GM12878 (cell line): ENCODE data around the gene SNCA. TPM values are rescaled to one million over a fixed set of nuclear protein-coding genes. Genes with fewer than 3 reads are reported as not detected.

Experiments used
- ATAC-seq: fragments of 200-7000 bp; cut with Tn5 transposase; 3 replicates; pipeline ENCODE4 v1.9.1; 2020; ENCODE audit warnings: mild to moderate bottlenecking, moderate library complexity
- BruUV-seq: library from RNA; stranded (reverse); fragments of 400-500 nt; replicated peaks from 2 replicates; lab custom pipeline; 2021; lab: Mats Ljungman, UMichigan
- CTCF ChIA-PET: fragments of 300-600 bp; sonication (Branson Sonifier 250); formaldehyde crosslinking; extraction: SDS; loops from one replicate; lab custom pipeline; 2021; ENCODE audit warnings: inconsistent platforms; lab: Yijun Ruan, JAX
- POLR2A ChIA-PET: fragments of 350-600 bp; formaldehyde crosslinking; extraction: SDS; loops from one replicate; lab custom pipeline; 2021; ENCODE audit warnings: inconsistent platforms; lab: Charles Lee
- RAD21 ChIA-PET: fragments of 300-600 bp; sonication (Branson Sonifier 250); formaldehyde crosslinking; loops from one replicate; lab custom pipeline; 2023; ENCODE audit warnings: antibody characterized with exemption; ENCODE audit not compliant: unreplicated experiment; lab: Charles Lee
- SMC1A ChIA-PET: fragments of 300-600 bp; sonication (Branson Sonifier 250); formaldehyde crosslinking; loops from one replicate; lab custom pipeline; 2023; ENCODE audit not compliant: unreplicated experiment, uncharacterized antibody; lab: Charles Lee
- DNase-seq: peaks from one replicate; pipeline ENCODE4 v3.0.0-alpha.2; 2011; ENCODE audit warnings: low read depth, low spot score
- FAIRE-seq: peaks from 3 replicates; lab custom pipeline; 2011; peaks lifted over from hg19 to GRCh38; lab: Jason Lieb, UNC
- H2AFZ ChIP-seq: 2 replicates; pipeline ENCODE4 v1.6.0; 2011; ENCODE audit warnings: low read depth, low read length, control low read depth; ENCODE audit not compliant: control insufficient read depth
- H3K27ac ChIP-seq: 2 replicates; pipeline ENCODE4 v1.5.1; 2011; ENCODE audit warnings: control low read depth; ENCODE audit not compliant: control insufficient read depth, insufficient read depth
- H3K27me3 ChIP-seq, 2 experiments: replicated peaks in 1 of 2; 2 replicates each; pipeline versions ENCODE4 v1.6.0 to v1.6.1; 2011; ENCODE audit warnings: low read length in 1 of 2; ENCODE audit not compliant: control insufficient read depth in 2 of 2, insufficient read depth in 2 of 2
- H3K36me3 ChIP-seq, 2 experiments: 2 replicates each; pipeline ENCODE4 v1.5.1; 2011; ENCODE audit warnings: low read length in 1 of 2; ENCODE audit not compliant: control insufficient read depth in 2 of 2, insufficient read depth in 2 of 2
- H3K4me1 ChIP-seq: 2 replicates; pipeline ENCODE4 v1.6.1; 2011; ENCODE audit warnings: mild to moderate bottlenecking, low read length, moderate library complexity, mixed read lengths; ENCODE audit not compliant: control insufficient read depth, insufficient read depth
- H3K4me2 ChIP-seq: 2 replicates; pipeline ENCODE4 v1.6.0; 2011; ENCODE audit warnings: control low read depth; ENCODE audit not compliant: control insufficient read depth, insufficient read depth
- H3K4me3 ChIP-seq: fragments of 200-600 bp; sonication (generic); 2 replicates; pipeline ENCODE4 v1.5.1; 2016
- H3K79me2 ChIP-seq: 2 replicates; pipeline ENCODE4 v1.6.0; 2011; ENCODE audit warnings: low read length; ENCODE audit not compliant: control insufficient read depth, insufficient read depth
- H3K9ac ChIP-seq: 2 replicates; pipeline ENCODE4 v1.8.0; 2011; ENCODE audit warnings: low read length, control low read depth, mixed read lengths; ENCODE audit not compliant: control insufficient read depth, insufficient read depth
- H3K9me3 ChIP-seq: replicated peaks from 3 replicates; pipeline ENCODE4 v1.5.1; 2011; ENCODE audit warnings: mild to moderate bottlenecking, low read length; ENCODE audit not compliant: control insufficient read depth, insufficient read depth
- H4K20me1 ChIP-seq: 2 replicates; pipeline ENCODE4 v1.6.0; 2011; ENCODE audit not compliant: control insufficient read depth, insufficient read depth
- CBFB ChIP-seq: IDR thresholded peaks from 2 replicates; pipeline ENCODE4 v1.6.1; 2016; ENCODE audit warnings: antibody characterized with exemption, low read depth
- EGR1 ChIP-seq, 2 experiments: IDR thresholded peaks; 1 replicate in 1 of 2; 2 replicates in 1 of 2; pipeline ENCODE4 v1.6.1; 2011 to 2012; ENCODE audit warnings: low read depth in 2 of 2, low read length in 2 of 2, borderline replicate concordance in 1 of 2, mild to moderate bottlenecking in 1 of 2, moderate library complexity in 1 of 2
- EP300 ChIP-seq, 2 experiments: fragments of 150-350 bp in 1 of 2; IDR thresholded peaks; 2 replicates each; pipeline ENCODE4 v1.6.1; 2011 to 2012; ENCODE audit warnings: low read depth in 2 of 2, low read length in 2 of 2, borderline replicate concordance in 1 of 2, improper control_type of control experiment in 1 of 2, inconsistent platforms in 1 of 2; ENCODE audit not compliant: control insufficient read depth in 1 of 2
- ETV6 ChIP-seq, 2 experiments: fragments of 450-650 bp in 1 of 2; IDR thresholded peaks in 1 of 2; conservative IDR thresholded peaks in 1 of 2; 2 replicates each; pipeline ENCODE4 v1.6.1; 2014; ENCODE audit warnings: antibody characterized with exemption in 1 of 2, borderline replicate concordance in 1 of 2, low read depth in 1 of 2, mild to moderate bottlenecking in 1 of 2, moderate library complexity in 1 of 2
- FOS ChIP-seq: IDR thresholded peaks from 3 replicates; pipeline ENCODE4 v1.6.1; 2011; ENCODE audit warnings: borderline replicate concordance; ENCODE audit not compliant: insufficient read length; ENCODE audit errors: extremely low read depth
- FOXK2 ChIP-seq: fragments of 450-650 bp; IDR thresholded peaks from 2 replicates; pipeline ENCODE4 v1.6.1; 2017; ENCODE audit warnings: mild to moderate bottlenecking, moderate library complexity
- HDAC2 ChIP-seq: fragments of 200-600 bp; sonication (generic); IDR thresholded peaks from 2 replicates; pipeline ENCODE4 v1.6.1; 2017
- KAT2A ChIP-seq: conservative IDR thresholded peaks from 2 replicates; pipeline ENCODE4 v1.6.1; 2011; ENCODE audit warnings: low read depth, low read length; ENCODE audit not compliant: control insufficient read depth
- ZSCAN29 ChIP-seq: fragments of 450-650 bp; IDR thresholded peaks from 2 replicates; pipeline ENCODE4 v1.6.1; 2017; ENCODE audit warnings: mild to moderate bottlenecking, moderate library complexity
- WGBS: methylation state at CpG from one replicate; pipeline ENCODE4 v1.1.6; 2016; ENCODE audit warnings: low lambda C conversion rate; ENCODE audit not compliant: insufficient replicate concordance, insufficient coverage; ENCODE audit errors: missing lambda C conversion rate; 5-methylcytosine and 5-hydroxymethylcytosine counted together
- in situ Hi-C: fragments of 300-500 bp; cut with MboI; formaldehyde crosslinking; loops from 9 replicates; pipeline ENCODE4 v1.14.3; 2018; ENCODE audit warnings: mixed read lengths
- intact Hi-C: fragments of 100-400 bp; cut with micrococcal nuclease; formaldehyde crosslinking; loops from one replicate; pipeline ENCODE4 v1.14.2; 2022; ENCODE audit not compliant: unreplicated experiment
- polyA plus RNA-seq, 11 experiments: library from polyadenylated mRNA; depleted of rRNA in 4 of 11; unstranded in 6 of 11; stranded (reverse) in 5 of 11; fragments of >200 nt; fragmentation: Nextera tagmentation in 4 of 11; fragmentation: Illumina TruSeq in 1 of 11; extraction: Ambion mirVana in 4 of 11; extraction: Trizol in 1 of 11; gene quantifications; 1 replicate in 1 of 11; 2 replicates in 10 of 11; pipeline versions ENCODE4 v1.2.1 to v1.2.3, GENCODE V29; 2011 to 2016; ENCODE audit warnings: inconsistent platforms in 2 of 11, missing spikeins in 2 of 11, low read depth in 1 of 11
- total RNA-seq, 4 experiments: library from RNA; depleted of rRNA in 3 of 4; stranded (reverse); fragments of >200 nt in 3 of 4; fragmentation: Illumina TruSeq in 1 of 4; extraction: Trizol in 1 of 4; gene quantifications; 2 replicates each; pipeline versions ENCODE4 v1.2.1 to v1.2.3, GENCODE V29; 2013 to 2021
- TF ChIP-seq, protein P1 (sequence below), 3 experiments: IDR thresholded peaks in 2 of 3; conservative IDR thresholded peaks in 1 of 3; 2 replicates each; pipeline ENCODE4 v1.5.1; 2011; ENCODE audit warnings: low read depth in 3 of 3, low read length in 3 of 3, mild to moderate bottlenecking in 3 of 3, control low read depth in 2 of 3, moderate library complexity in 2 of 3, inconsistent platforms in 1 of 3, mixed read lengths in 1 of 3; ENCODE audit not compliant: control insufficient read depth in 2 of 3, insufficient read depth in 1 of 3; ENCODE audit errors: extremely low read depth in 1 of 3

SNCA gene
- total and polyA plus RNA-seq, 10 of the 15 experiments (the other 5 are each of a cell fraction or from before 2014, with no cell fraction given) = 0.22 TPM; not detected in 9

- TF ChIP-seq FOXK2 = no peak
- TF ChIP-seq HDAC2 = no peak
- TF ChIP-seq EP300 (IDR thresholded peaks at IDR 0.05; ENCODE audit: borderline replicate concordance in 1 of 2, control insufficient read depth in 1 of 2, low read depth in 2 of 2, low read length in 2 of 2) = no peak
- no peak for TF ChIP-seq KAT2A
- TF ChIP-seq ZSCAN29 = no peak
- TF ChIP-seq FOS = no peak
- TF ChIP-seq CBFB = no peak
- TF ChIP-seq ETV6 (conservative IDR thresholded peaks at IDR 0.05 in 1 of 2, IDR thresholded peaks at IDR 0.05 in 1 of 2; ENCODE audit: borderline replicate concordance in 1 of 2, low read depth in 1 of 2) = no peak
- TF ChIP-seq, protein P1, sequence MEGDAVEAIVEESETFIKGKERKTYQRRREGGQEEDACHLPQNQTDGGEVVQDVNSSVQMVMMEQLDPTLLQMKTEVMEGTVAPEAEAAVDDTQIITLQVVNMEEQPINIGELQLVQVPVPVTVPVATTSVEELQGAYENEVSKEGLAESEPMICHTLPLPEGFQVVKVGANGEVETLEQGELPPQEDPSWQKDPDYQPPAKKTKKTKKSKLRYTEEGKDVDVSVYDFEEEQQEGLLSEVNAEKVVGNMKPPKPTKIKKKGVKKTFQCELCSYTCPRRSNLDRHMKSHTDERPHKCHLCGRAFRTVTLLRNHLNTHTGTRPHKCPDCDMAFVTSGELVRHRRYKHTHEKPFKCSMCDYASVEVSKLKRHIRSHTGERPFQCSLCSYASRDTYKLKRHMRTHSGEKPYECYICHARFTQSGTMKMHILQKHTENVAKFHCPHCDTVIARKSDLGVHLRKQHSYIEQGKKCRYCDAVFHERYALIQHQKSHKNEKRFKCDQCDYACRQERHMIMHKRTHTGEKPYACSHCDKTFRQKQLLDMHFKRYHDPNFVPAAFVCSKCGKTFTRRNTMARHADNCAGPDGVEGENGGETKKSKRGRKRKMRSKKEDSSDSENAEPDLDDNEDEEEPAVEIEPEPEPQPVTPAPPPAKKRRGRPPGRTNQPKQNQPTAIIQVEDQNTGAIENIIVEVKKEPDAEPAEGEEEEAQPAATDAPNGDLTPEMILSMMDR (IDR thresholded peaks at IDR 0.05 in 2 of 3, conservative IDR thresholded peaks at IDR 0.05 in 1 of 3; ENCODE audit: control insufficient read depth in 2 of 3, extremely low read depth in 1 of 3, insufficient read depth in 1 of 3, low read depth in 3 of 3, low read length in 3 of 3) = no peak
- no peak for TF ChIP-seq EGR1 (IDR thresholded peaks at IDR 0.05; ENCODE audit: borderline replicate concordance in 1 of 2, low read depth in 2 of 2, low read length in 2 of 2)
- Histone ChIP-seq H3K27ac (no peak overlapping the region), H3K27me3 (no peaks in the 10 kb centered on the region), H4K20me1 (no peaks in the 10 kb centered on the region), H3K9me3 (no peaks in the 10 kb centered on the region; the same call in 2 of the 3 replicates), H3K4me2 (no peak overlapping the region), H3K36me3 (no peaks in the 10 kb centered on the region), H3K4me1 (no peaks in the 10 kb centered on the region), H3K4me3 (no peak overlapping the region), H3K9ac (no peak overlapping the region), H3K79me2 (no peaks in the 10 kb centered on the region), H2AFZ (no peak overlapping the region)
- ATAC-seq (no peak), DNase-seq (no peak), FAIRE-seq (no peak)
- in situ Hi-C loops (no loop called here), intact Hi-C loops (no loop called here)
- ChIA-PET CTCF (no interaction called here), POLR2A (no interaction called here), RAD21 (no interaction called here), SMC1A (no interaction called here)
- no TSS peak for BruUV-seq
- WGBS = 0% methylated on average over 5 of the region's 5 CpGs
Measured at GRCh38 chr4:89863533-89863932, 26.6 kb upstream of the SNCA start.
